Adrenal gland (tissue), 12 donors: ENCODE measurements around the gene METTL25B. TPM values are rescaled to one million over a fixed set of nuclear protein-coding genes. Genes with fewer than 3 reads are reported as not detected.

ENCODE experiments used
- DNase-seq, 7 donors: peaks; one replicate each; pipeline ENCODE4 v3.0.0-alpha.2; 2019 to 2020
- H3K27ac ChIP-seq, 5 donors: fragments of 200-600 bp; sonication (generic) in 4 of 5; 1 replicate in 3 of 5; 2 replicates in 2 of 5; pipeline versions ENCODE4 v1.5.1 to v1.8.0; 2016 to 2020; ENCODE audit warnings: mild to moderate bottlenecking in 1 of 5
- H3K27me3 ChIP-seq: fragments of 200-600 bp; 2 replicates; pipeline ENCODE4 v1.8.0; 2021
- H3K36me3 ChIP-seq, 2 donors: fragments of 200-600 bp; replicated peaks in 1 of 2; 1 replicate in 1 of 2; 2 replicates in 1 of 2; pipeline versions ENCODE4 v1.5.1 to v1.8.0; 2018 to 2022
- H3K4me1 ChIP-seq, 2 donors: fragments of 200-600 bp; replicated peaks in 1 of 2; 1 replicate in 1 of 2; 2 replicates in 1 of 2; pipeline versions ENCODE4 v1.5.1 to v1.8.0; 2018 to 2021
- H3K4me3 ChIP-seq, 4 donors: fragments of 200-600 bp; sonication (generic) in 3 of 4; one replicate each; pipeline ENCODE4 v1.5.1; 2016 to 2018
- H3K9me3 ChIP-seq, 3 donors: fragments of 200-600 bp; sonication (generic) in 1 of 3; replicated peaks in 1 of 3; 1 replicate in 2 of 3; 2 replicates in 1 of 3; pipeline versions ENCODE4 v1.5.1 to v1.8.0; 2016 to 2021
- CTCF ChIP-seq, 6 experiments: fragments of 450-650 bp in 4 of 6; fragments of 200-600 bp in 2 of 6; sonication (generic) in 1 of 6; IDR thresholded peaks; 1 replicate in 5 of 6; 2 replicates in 1 of 6; pipeline versions ENCODE4 v1.5.1 to v1.8.0; 2016 to 2021; ENCODE audit warnings: antibody characterized with exemption in 6 of 6, mild to moderate bottlenecking in 2 of 6, moderate library complexity in 1 of 6
- POLR2A ChIP-seq, 2 donors: fragments of 450-650 bp; IDR thresholded peaks; one replicate each; pipeline ENCODE4 v1.6.1; 2017; ENCODE audit warnings: antibody characterized with exemption in 2 of 2, mild to moderate bottlenecking in 2 of 2, moderate library complexity in 1 of 2
- WGBS, 4 donors: extraction: QIAGEN DNeasy Blood & Tissue Kit in 2 of 4; methylation state at CpG; one replicate each; pipeline versions ENCODE4 v1.1.5 to v1.1.7; 2013 to 2017; 5-methylcytosine and 5-hydroxymethylcytosine counted together
- intact Hi-C, 2 donors: fragments of 100-400 bp; cut with DNase I; formaldehyde crosslinking; loops; one replicate each; pipeline versions ENCODE4 v1.14.1 to v1.15.0; 2022 to 2023
- polyA plus RNA-seq, 3 donors: library from polyadenylated mRNA; stranded (reverse); fragments of 200-250 nt in 2 of 3; fragments of 350-450 nt in 1 of 3; fragmentation: Illumina TruSeq in 1 of 3; extraction: RNeasy Lipid Tissue Mini Kit (QIAGEN cat#74804) in 1 of 3; gene quantifications; one replicate each; pipeline ENCODE4 v1.2.3, GENCODE V29; 2013 to 2014
- total RNA-seq, 9 donors: library from RNA; depleted of rRNA in 4 of 9; stranded (reverse); fragments of >200 nt in 4 of 9; fragments of 120-200 nt in 1 of 9; fragmentation: NEBNext Ultra II Directional in 1 of 9; extraction: Animal tissue kit (Norgen Biotek cat#: 25700) in 1 of 9; gene quantifications; one replicate each; pipeline versions ENCODE4 v1.1.0 to v1.2.4, GENCODE V29; 2013 to 2023
- donor health status: healthy with polysubstance abuse.
- donor health status: Bipolar disorder and iron deficiency.
- donor health status: DM: yes; HTN: yes; CAD: no.
- donor health status: DM: no; HTN: no; CAD: no.
- donor health status: DM: no; HTN: no; CAD: no.
- donor health status: DM: yes; HTN: yes; CAD: no.

Gene METTL25B
- total and polyA plus RNA-seq, 12 donors = 17.4 to 140 (median 32.5) TPM

- peak in 1 of 7 donors; percentile 14 for DNase-seq
- H3K36me3 ChIP-seq = no peaks in the 10 kb centered on the region
- intact Hi-C loops = no loop called here
Observed at GRCh38 chr1:156766298-156767100, 38.2 kb downstream of the METTL25B start.

GRCh38 chr1:156767101-156767878 is 39.0 kb downstream of the METTL25B start, which contains the start of gene PRCC:
Gene PRCC, plus strand, starts transcription at chr1:156767535. Its CDS starts 237 bp downstream, at chr1:156767772.
- Histone ChIP-seq H3K4me3 (peak within 1 kb of the TSS; percentile 68 to 95 (median 84)), H3K4me1 (peaks cover 17 to 48% of the 10 kb centered on the region in 2 donors), H3K27ac (peak within 1 kb of the TSS; percentile 81 to 97 (median 90)), H3K36me3 (no peaks in the 10 kb centered on the region), H3K9me3 (no peaks in the 10 kb centered on the region), H3K27me3 (no peaks in the 10 kb centered on the region)
- peak; percentile 97 to 99 (median 99) for DNase-seq
- peak in 1 of 6 experiments; percentile 2 for TF ChIP-seq CTCF (IDR thresholded peaks at IDR 0.05)
- TF ChIP-seq POLR2A (IDR thresholded peaks at IDR 0.05) = peak; percentile 63 to 64
- intact Hi-C loops = no loop called here
- WGBS, 4 donors = 0 to 1% (median 0%) methylated on average over 21 to 50 of the region's 50 CpGs

More at GRCh38 chr1:156766298-156767100, 38.2 kb downstream of the METTL25B start:
- H3K27ac ChIP-seq = peak overlapping the region; percentile 68 to 93 (median 77)
- TF ChIP-seq POLR2A (IDR thresholded peaks at IDR 0.05) = no peak
- no peak for TF ChIP-seq CTCF (IDR thresholded peaks at IDR 0.05)
- peaks cover 17 to 40% of the 10 kb centered on the region in 2 donors for H3K4me1 ChIP-seq
- peak overlapping the region; percentile 49 to 90 (median 66) for H3K4me3 ChIP-seq
- H3K9me3 ChIP-seq = no peaks in the 10 kb centered on the region
- WGBS, 4 donors = 8 to 11% (median 9%) methylated on average over 14 of the region's 14 CpGs
- no peaks in the 10 kb centered on the region for H3K27me3 ChIP-seq

GRCh38 chr1:156767879-156768604 is 39.8 kb downstream of the METTL25B start:
- peak overlapping the region; percentile 52 to 95 (median 76) for H3K4me3 ChIP-seq
- peak overlapping the region; percentile 81 to 97 (median 90) for H3K27ac ChIP-seq
- no peak for TF ChIP-seq CTCF (IDR thresholded peaks at IDR 0.05)
- TF ChIP-seq POLR2A (IDR thresholded peaks at IDR 0.05) = peak in 1 of 2 donors; percentile 9
- peak; percentile 35 to 74 (median 49) for DNase-seq
- no peaks in the 10 kb centered on the region for H3K36me3 ChIP-seq
- 0 to 1% (median 0%) methylated on average over 7 to 31 of the region's 31 CpGs for WGBS, 4 donors
- intact Hi-C loops = no loop called here
- no peaks in the 10 kb centered on the region for H3K9me3 ChIP-seq
- peaks cover 18 to 56% of the 10 kb centered on the region in 2 donors for H3K4me1 ChIP-seq
- no peaks in the 10 kb centered on the region for H3K27me3 ChIP-seq
